IPS DF 6.9 (cell line): ENCODE results near the gene GATAD2A.

ENCODE experiments used
- DNase-seq: peaks from one replicate; pipeline ENCODE4 v3.0.0-alpha.2; 2013; ENCODE audit warnings: low read depth, low spot score
- H3K27ac ChIP-seq: one replicate; pipeline ENCODE4 v1.5.1; 2013; ENCODE audit warnings: low read length, control low read depth
- H3K27me3 ChIP-seq: 2 replicates; pipeline ENCODE4 v1.6.1; 2013; ENCODE audit warnings: mild to moderate bottlenecking, low read length; ENCODE audit not compliant: control insufficient read depth, insufficient read depth
- H3K36me3 ChIP-seq: 2 replicates; pipeline ENCODE4 v1.6.1; 2013; ENCODE audit warnings: low read length; ENCODE audit not compliant: control insufficient read depth, insufficient read depth
- H3K4me1 ChIP-seq: 2 replicates; pipeline ENCODE4 v1.6.1; 2013; ENCODE audit warnings: low read length; ENCODE audit not compliant: control insufficient read depth, insufficient read depth
- H3K4me3 ChIP-seq: 2 replicates; pipeline ENCODE4 v1.5.1; 2013; ENCODE audit warnings: mild to moderate bottlenecking, low read length
- H3K9me3 ChIP-seq: 2 replicates; pipeline ENCODE4 v1.6.1; 2013; ENCODE audit warnings: low read length, inconsistent platforms; ENCODE audit not compliant: control insufficient read depth, insufficient read depth
- WGBS: extraction: QIAGEN DNeasy Blood & Tissue Kit; methylation state at CpG from one replicate; pipeline ENCODE4 v1.1.7; 2013; ENCODE audit warnings: mixed read lengths, missing lambda C conversion rate; ENCODE audit not compliant: insufficient read length, insufficient coverage; 5-methylcytosine and 5-hydroxymethylcytosine counted together

GATAD2A gene

DNA sequence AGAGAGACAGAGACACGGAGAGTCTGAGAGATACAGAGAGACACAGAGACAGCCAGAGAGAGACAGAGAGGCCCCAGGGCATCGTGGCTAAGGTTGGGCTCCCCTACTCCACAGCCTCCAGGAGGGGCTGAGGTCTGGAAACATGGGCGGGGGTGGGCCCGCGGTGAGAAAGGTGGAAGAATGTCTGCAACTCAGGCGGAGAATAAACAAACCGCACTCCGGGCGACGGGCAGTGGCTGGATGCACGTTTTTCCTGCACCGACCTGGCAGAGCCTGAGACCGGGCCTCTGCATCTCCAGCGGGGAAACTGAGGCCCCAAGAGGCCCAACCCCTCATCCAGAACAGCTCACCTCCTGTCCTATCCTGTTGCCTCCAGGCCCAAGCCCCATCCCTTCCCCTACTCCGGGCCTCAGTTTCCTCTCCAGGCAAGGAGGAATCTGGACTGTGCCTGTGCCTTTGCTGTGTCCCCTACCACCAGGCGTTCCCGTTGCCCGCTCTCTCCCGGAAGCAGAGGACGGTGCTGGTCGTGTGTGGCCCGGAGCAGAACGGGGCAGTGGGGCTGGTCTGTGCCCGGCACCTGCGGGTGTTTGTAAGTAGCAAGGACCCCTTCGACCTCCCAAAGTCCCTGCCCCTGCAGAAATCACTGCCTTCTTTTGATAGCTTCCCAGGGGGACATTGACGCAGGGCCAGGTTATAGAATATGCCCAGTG is 129.2 kb downstream of the GATAD2A start:
- H3K27me3 ChIP-seq: peaks cover 3% of the 10 kb centered on the region; the same call in 1 of the 2 replicates
- no peaks in the 10 kb centered on the region for H3K36me3 ChIP-seq
- DNase-seq: no peak
- H3K9me3 ChIP-seq: no peaks in the 10 kb centered on the region
- no CpG with 5 or more reads among the region's 27 CpGs for WGBS
- H3K4me3 ChIP-seq: peak overlapping the region; percentile 3; the same call in 1 of the 2 replicates
- H3K4me1 ChIP-seq: peaks cover 3% of the 10 kb centered on the region; the same call in 1 of the 2 replicates
- H3K27ac ChIP-seq: no peak overlapping the region

DNA sequence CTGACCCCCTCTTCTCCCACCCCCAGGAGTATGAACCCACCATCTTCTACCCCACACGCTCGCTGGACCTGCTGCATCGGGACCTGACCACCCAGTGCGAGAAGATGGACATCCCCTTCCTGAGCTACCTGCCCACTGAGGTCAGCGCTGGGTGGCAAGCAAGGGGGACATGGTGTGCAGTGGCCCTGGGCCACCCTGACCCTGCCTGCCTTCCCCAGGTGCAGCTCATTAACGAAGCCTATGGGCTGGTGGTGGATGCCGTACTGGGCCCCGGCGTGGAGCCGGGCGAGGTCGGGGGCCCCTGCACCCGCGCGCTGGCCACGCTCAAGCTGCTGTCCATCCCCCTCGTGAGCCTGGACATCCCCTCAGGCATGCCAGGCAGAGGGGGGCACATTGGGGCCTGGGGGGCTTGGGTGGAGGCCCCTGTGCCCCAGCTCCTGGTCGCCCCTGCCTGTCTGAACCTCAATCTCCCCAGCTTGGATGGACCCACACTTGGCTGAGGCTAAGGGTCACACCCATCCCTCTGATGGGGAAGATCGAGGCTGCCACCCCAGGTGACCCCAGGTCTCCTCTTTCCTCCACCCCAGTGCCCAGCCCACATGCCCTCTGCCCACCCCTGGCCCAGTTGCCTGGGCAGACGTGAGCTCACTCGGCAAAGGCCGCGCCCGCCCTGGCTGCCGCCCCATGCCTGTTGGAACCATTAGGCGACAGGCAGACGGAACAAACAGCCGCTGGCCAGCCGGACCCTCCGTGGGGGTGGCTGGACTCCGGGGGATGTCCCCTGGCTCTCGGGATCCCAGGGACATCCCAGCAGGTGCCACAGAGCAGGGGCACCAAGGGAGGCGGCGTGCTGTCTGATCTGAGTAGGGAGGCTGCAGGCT is 130.1 kb downstream of the GATAD2A start:
- Histone ChIP-seq H3K9me3 (no peaks in the 10 kb centered on the region), H3K36me3 (no peaks in the 10 kb centered on the region), H3K27ac (no peak overlapping the region), H3K27me3 (peaks cover 3% of the 10 kb centered on the region; the same call in 1 of the 2 replicates), H3K4me1 (peaks cover 5% of the 10 kb centered on the region; the same call in 1 of the 2 replicates), H3K4me3 (no peak overlapping the region)
- WGBS: no CpG with 5 or more reads among the region's 34 CpGs
- no peak for DNase-seq

DNA sequence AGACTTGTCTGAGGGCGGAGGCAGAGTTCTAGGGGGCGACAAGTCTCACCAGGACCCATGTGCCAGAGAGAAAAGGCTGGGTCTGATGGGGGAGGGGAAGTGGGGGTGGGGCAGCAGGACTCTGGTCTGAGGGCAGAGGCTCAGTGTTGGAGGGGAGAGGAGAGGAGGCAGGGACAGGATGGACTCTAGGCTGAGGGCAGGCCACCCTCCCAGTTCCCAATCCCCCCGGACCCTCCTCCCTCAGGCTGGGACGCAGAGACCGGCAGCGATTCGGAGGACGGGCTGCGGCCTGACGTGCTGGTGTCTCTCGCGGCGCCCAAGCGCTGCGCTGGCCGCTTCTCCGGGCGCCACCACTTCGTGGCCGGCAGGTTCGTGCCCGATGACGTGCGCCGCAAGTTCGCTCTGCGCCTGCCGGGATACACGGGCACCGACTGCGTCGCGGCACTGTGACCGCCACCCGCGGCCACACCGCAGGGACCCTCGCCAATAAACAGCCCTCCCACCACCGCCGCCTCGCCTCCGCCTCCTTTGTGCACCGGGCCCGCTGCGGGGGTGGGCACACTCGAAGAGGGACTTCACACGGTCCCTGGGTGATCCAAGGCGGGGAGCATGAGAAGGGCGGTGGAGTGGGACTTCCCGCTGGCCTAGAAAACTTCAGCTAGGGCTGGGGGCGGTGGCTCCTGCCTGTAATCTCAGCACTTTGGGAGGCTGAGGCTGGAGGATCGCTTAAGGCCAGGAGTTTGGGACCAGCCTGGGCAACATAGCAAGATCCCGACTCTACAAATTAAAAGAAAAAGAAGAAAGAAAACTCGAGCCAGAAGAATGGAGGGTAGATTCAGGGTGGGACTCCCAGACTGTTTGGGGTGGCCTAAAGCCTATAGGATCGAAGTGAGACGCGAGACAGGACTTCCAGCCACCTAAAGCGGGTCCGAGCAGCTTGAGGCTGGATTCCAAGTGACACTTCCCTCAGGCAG is 131.9 kb downstream of the GATAD2A start:
- Histone ChIP-seq H3K4me3 (no peak overlapping the region), H3K9me3 (no peaks in the 10 kb centered on the region), H3K4me1 (peaks cover 5% of the 10 kb centered on the region; the same call in 1 of the 2 replicates), H3K27ac (no peak overlapping the region), H3K36me3 (no peaks in the 10 kb centered on the region), H3K27me3 (peaks cover 3% of the 10 kb centered on the region; the same call in 1 of the 2 replicates)
- no peak for DNase-seq
- WGBS: no CpG with 5 or more reads among the region's 59 CpGs

- Histone ChIP-seq H3K9me3 (no peaks in the 10 kb centered on the region), H3K27ac (no peak within 1 kb of the TSS), H3K4me3 (peak within 1 kb of the TSS; percentile 36; the same call in 1 of the 2 replicates), H3K27me3 (peaks cover 3% of the 10 kb centered on the region; the same call in 1 of the 2 replicates), H3K36me3 (no peaks in the 10 kb centered on the region), H3K4me1 (peaks cover 2% of the 10 kb centered on the region; the same call in 1 of the 2 replicates)
- DNase-seq: no peak
- WGBS: no CpG with 5 or more reads among the region's 56 CpGs
These were observed 132.7 kb downstream of the GATAD2A start, which contains the start of gene CILP2 for GRCh38 chr19:19538061-19538784. TSS of gene CILP2 (plus strand) at chr19:19538265. CDS start at chr19:19538350, 85 bp downstream.

DNA sequence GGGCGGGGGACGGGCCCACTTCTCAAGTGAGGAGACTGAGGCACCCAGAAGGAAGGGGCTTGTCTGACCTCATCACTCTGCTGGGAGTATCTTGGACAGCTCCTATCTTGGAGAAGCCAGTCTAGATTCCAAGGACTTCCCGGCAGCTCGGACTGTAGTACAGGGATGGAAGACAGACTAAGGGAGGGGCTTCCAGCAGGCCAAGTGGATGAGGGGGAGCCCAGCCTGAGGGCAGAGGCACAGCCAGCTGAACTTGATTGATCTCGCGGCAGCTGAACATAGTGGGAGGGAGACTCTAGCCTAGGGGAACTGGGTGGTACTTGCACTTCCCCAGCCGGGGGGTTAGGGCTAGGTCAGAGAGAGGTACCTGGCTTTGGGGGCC is 133.3 kb downstream of the GATAD2A start:
- no CpG with 5 or more reads among the region's 7 CpGs for WGBS
- no peak overlapping the region; the same call in 1 of the 2 replicates for H3K4me3 ChIP-seq
- no peak for DNase-seq
- no peaks in the 10 kb centered on the region for H3K9me3 ChIP-seq
- no peak overlapping the region for H3K27ac ChIP-seq
- H3K4me1 ChIP-seq: peaks cover 2% of the 10 kb centered on the region; the same call in 1 of the 2 replicates
- H3K27me3 ChIP-seq: peaks cover 3% of the 10 kb centered on the region; the same call in 1 of the 2 replicates
- no peaks in the 10 kb centered on the region for H3K36me3 ChIP-seq

- DNase-seq: no peak
- Histone ChIP-seq H3K4me1 (peaks cover 2% of the 10 kb centered on the region; the same call in 1 of the 2 replicates), H3K27ac (no peak overlapping the region), H3K4me3 (no peak overlapping the region), H3K9me3 (no peaks in the 10 kb centered on the region), H3K27me3 (peaks cover 3% of the 10 kb centered on the region; the same call in 1 of the 2 replicates), H3K36me3 (peaks cover 3% of the 10 kb centered on the region; the same call in 1 of the 2 replicates)
- no CpG with 5 or more reads among the region's 19 CpGs for WGBS
These were observed 134.2 kb downstream of the GATAD2A start for GRCh38 chr19:19539698-19540063.

GRCh38 chr19:19540064-19540714 is 134.7 kb downstream of the GATAD2A start:
- peaks cover 3% of the 10 kb centered on the region; the same call in 1 of the 2 replicates for H3K36me3 ChIP-seq
- peaks cover 3% of the 10 kb centered on the region; the same call in 1 of the 2 replicates for H3K27me3 ChIP-seq
- H3K4me1 ChIP-seq: peaks cover 2% of the 10 kb centered on the region; the same call in 1 of the 2 replicates
- WGBS: no CpG with 5 or more reads among the region's 74 CpGs
- no peak for DNase-seq
- no peaks in the 10 kb centered on the region for H3K9me3 ChIP-seq
- no peak overlapping the region for H3K27ac ChIP-seq
- peak overlapping the region; percentile 2; the same call in 1 of the 2 replicates for H3K4me3 ChIP-seq

DNA sequence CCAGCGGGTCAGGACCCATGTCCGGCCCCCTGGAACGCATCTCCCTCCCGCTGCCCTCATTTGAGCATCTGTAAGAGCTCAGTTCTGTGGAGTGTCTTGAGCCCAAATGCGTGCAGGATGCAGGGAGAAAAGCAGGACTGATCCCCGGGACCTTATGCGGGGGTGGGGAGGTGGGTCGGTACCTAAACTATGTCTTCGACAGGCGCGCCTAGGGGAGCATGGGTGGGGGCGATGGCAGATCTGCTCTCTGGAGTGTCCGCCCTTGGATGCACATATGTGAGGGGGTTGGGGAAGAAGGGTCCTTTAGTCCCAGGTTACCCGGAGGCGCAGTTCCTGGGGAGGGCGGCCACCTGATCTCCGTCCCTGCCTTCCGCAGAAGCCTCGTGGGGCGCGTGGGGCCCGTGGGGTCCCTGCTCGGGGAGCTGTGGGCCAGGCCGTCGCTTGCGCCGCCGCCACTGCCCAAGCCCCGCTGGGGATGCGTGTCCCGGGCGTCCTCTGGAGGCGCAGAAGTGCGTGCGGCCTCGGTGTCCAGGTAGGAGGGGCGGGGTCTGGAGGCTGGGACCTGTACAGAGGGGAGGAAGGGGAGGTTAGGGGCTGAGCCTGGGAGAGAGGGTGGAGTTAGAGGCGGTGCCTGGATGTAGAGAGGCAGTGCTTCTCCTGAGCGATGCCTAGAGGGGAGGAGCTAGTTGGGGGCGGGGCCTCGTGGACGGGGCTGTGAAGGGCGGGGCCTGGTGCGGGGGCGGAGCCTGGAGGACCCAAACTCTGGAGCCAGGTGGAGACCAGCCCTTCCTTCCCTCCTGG is 135.4 kb downstream of the GATAD2A start:
- DNase-seq: peak; percentile 66
- Histone ChIP-seq H3K27me3 (peaks cover 3% of the 10 kb centered on the region; the same call in 1 of the 2 replicates), H3K36me3 (peaks cover 3% of the 10 kb centered on the region; the same call in 1 of the 2 replicates), H3K9me3 (no peaks in the 10 kb centered on the region), H3K4me1 (peaks cover 2% of the 10 kb centered on the region; the same call in 1 of the 2 replicates), H3K27ac (no peak overlapping the region), H3K4me3 (peak overlapping the region; percentile 5; the same call in 1 of the 2 replicates)
- WGBS: no CpG with 5 or more reads among the region's 45 CpGs
